D721Med (cell line): Measurements from ENCODE around the gene ACP4.
"Not testable (repeated sequence)": the region's sequence is repeated elsewhere in the genome, so short reads cannot be mapped to it uniquely, and the experiment has no call there.

Source experiments
- DNase-seq: peaks from one replicate; pipeline ENCODE4 v3.0.0; 2011; ENCODE audit warnings: low spot score; ENCODE audit not compliant: insufficient read length
- FAIRE-seq: peaks from 2 replicates; lab custom pipeline; 2011; peaks lifted over from hg19 to GRCh38; lab: Jason Lieb, UNC
- TF ChIP-seq, protein P1 (sequence below): IDR thresholded peaks from 2 replicates; pipeline ENCODE4 v1.5.1; 2012; ENCODE audit warnings: mild to moderate bottlenecking, control low read depth; ENCODE audit not compliant: insufficient read depth; ENCODE audit errors: missing control alignments

Gene ACP4

GRCh38 chr19:50779504-50780457 is 10.4 kb upstream of the ACP4 start:
- TF ChIP-seq, protein P1, sequence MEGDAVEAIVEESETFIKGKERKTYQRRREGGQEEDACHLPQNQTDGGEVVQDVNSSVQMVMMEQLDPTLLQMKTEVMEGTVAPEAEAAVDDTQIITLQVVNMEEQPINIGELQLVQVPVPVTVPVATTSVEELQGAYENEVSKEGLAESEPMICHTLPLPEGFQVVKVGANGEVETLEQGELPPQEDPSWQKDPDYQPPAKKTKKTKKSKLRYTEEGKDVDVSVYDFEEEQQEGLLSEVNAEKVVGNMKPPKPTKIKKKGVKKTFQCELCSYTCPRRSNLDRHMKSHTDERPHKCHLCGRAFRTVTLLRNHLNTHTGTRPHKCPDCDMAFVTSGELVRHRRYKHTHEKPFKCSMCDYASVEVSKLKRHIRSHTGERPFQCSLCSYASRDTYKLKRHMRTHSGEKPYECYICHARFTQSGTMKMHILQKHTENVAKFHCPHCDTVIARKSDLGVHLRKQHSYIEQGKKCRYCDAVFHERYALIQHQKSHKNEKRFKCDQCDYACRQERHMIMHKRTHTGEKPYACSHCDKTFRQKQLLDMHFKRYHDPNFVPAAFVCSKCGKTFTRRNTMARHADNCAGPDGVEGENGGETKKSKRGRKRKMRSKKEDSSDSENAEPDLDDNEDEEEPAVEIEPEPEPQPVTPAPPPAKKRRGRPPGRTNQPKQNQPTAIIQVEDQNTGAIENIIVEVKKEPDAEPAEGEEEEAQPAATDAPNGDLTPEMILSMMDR: no peak
- FAIRE-seq (no peak), DNase-seq (no peak)

- FAIRE-seq: no peak
Observed at GRCh38 chr19:50780753-50781435, 9.3 kb upstream of the ACP4 start.

DNA sequence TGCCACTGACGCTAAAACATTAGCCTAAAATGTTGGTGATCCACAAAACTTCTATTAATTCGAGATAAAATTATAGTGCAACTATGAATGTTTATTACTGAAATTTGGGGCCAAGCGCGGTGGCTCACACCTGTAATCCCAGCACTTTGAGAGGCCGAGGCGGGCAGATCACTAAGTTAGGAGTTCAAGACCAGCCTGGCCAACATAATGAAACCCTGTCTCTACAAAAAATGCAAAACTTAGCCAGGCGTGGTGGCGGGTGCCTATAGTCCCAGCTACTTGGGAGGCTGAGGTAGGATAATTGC is 6.4 kb upstream of the ACP4 start:
- not testable (repeated sequence) for DNase-seq, FAIRE-seq

More at GRCh38 chr19:50780753-50781435, 9.3 kb upstream of the ACP4 start:
- DNase-seq: no peak
- TF ChIP-seq, protein P1: no peak

DNA sequence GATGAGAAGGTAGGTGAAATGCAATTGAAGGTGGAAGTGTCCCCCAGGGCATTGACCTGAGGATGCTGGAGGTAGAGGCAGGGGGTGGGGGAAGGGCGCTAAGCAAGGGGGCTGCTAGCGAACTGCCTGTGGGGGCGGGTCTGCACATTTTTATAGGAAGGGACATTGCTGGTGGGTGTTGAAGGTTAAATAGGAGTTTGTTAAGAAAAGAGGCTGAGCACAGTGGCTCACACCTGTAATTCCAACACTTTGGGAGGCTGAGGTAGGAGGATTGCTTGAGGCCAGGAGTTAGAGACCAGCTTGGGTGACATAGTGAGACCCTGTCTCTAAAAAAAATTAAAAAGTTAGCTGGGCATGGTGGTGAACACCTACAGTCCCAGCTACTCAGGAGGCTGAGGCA is 5.5 kb upstream of the ACP4 start:
- no peak for DNase-seq
- FAIRE-seq: no peak
- TF ChIP-seq, protein P1: no peak

DNA sequence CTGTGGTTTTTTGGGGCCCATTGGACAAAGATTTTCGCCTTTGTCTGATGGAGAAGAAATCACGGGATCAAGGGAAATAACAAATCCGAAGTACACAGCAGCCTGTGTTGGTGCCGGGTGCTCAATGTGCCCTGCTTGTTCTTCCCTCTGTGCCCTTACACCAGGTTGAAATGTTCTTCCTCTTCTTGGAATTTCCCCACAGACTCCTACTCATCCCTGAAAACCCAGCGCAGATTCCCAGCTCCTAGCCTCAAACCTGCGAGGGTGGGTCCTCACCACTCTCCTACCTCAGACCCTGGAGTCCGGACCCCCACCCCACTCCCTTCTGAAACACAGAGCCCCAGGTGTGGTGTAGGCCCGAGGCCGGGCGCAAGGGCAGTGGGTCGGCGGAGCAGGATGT is 4.9 kb upstream of the ACP4 start:
- no peak for DNase-seq
- no peak for FAIRE-seq
- TF ChIP-seq, protein P1: no peak

DNA sequence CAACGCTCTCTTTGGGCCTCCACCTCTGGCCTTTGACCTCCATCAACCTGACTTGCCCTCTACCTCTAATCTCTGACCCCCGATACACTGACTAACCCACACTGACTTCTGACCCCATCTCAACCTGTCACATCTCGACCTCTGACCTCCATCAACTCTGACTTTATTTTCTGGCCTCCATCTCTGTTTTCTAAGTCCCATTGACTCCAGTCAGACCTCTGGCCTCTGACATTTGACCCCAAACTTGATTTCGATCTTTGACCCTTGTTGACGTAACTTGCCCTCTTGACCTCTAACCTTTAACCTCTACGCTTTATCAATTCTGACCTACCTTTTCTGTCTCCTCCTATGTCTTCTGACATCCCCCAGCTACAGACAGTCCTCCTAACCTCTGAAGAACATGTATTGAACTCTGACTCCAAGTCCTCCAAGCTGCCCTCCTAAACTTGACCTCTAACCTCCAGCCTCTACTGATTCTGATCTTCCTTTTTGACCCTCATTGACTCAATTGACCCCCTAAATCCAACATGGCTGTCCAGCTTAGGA is 780 bp downstream of the ACP4 start:
- FAIRE-seq (no peak), DNase-seq (no peak)
- TF ChIP-seq, protein P1: no peak

- DNase-seq: peak; percentile 11
- TF ChIP-seq, protein P1: no peak
- no peak for FAIRE-seq
Observed at GRCh38 chr19:50791594-50792271, 1.5 kb downstream of the ACP4 start.
